Activated CD4-positive, alpha-beta T cell treated with anti-CD3 and anti-CD28 coated beads, Interleukin-2, amount 50 U/mL, for 48 hours (primary cell): ENCODE data around the gene CPB2.

ENCODE experiments used
- DNase-seq, 2 experiments: peaks; one replicate each; pipeline ENCODE4 v3.0.0-alpha.2; 2020

The CPB2 gene

DNA sequence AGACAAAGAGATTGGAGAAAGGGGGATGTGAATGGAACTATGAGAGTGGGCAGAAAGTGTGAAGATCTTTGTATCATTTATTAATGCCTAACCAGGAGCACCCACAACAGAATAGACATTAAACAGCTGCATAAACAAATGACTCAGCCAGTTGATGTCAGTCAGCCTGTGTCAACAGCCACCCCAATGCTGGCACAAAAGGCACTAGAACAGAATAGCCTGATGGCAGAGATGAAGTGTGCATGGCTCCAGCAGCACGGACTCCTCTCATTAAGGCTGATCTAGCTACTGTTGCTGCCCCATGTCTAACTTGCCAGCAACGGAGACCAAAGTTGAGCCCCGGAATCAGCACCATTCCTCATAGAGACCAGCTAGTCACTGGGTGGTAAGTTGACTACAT, 7.8 kb downstream of the CPB2 start:
- no peak for DNase-seq

DNA sequence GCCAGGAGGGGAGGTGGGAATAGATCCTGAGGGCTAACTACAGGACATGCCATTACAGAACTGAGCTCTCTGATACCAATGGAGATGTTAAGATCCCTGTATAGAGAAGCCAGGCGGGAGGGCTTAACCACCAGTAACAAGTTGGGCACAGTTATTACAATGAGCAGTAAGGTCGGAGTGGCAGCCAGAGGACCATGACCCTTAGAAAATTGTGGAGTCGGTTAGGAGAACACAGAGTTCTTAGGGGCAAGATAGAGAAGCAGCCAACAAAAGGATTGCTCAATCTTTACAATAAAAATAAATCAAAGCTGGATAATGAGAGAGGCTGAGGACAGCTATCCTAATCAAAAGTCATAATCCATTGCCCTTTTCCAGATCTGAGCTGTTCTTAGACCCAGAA, 10.4 kb downstream of the CPB2 start:
- no peak for DNase-seq

DNA sequence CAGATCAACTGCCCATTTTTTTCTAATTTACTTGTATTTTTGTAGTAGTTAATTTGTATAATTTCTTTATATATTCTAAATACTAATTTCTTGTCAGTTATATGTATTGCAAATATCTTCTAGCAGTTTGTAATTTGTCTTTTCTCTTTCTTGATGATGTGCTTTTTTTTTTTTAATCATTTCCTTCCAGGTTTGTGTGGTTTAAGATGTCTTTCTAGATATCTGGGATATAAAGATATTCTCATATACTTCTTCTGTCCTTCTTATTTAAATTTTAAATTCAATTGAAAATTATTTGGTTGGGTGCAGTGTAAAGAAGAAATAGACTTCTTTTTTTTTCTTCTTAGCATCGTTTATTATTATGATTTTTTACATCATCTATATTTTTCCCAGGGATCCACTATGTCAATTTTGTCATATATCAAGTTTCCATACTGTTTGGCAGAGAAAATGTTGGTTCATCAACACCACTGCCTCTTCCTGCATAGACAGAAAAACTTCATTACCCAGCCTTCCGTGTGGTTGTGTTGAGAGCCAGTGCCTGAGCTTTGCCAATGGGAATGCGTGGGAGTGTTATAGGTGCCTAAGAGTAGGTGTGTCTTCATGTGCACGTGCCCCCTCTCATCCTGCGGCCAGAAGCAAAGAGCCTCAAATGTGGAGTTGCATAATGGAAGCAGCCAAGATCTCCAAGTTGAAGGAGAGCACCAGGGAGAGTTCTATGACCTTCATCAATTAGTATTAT, 15.8 kb downstream of the CPB2 start:
- DNase-seq: no peak

DNA sequence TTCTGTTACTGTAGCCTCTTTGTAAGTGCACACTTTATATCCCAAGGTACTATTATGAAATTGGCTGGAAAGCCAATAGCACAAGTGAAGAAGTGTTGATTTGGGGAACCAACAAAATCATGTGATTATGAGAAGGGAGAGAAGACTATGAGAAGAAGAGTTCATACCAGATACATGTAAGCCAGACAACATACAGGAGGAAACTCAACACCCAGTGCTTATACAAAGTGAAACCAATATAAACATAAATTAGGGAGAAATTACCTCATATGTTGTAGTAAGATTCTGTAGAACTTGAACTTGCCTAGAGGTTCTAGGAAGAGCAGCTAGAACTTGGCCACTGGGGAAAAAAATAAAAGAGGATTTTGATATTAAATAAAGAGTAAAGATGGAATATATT, 17.4 kb downstream of the CPB2 start:
- DNase-seq: no peak

DNA sequence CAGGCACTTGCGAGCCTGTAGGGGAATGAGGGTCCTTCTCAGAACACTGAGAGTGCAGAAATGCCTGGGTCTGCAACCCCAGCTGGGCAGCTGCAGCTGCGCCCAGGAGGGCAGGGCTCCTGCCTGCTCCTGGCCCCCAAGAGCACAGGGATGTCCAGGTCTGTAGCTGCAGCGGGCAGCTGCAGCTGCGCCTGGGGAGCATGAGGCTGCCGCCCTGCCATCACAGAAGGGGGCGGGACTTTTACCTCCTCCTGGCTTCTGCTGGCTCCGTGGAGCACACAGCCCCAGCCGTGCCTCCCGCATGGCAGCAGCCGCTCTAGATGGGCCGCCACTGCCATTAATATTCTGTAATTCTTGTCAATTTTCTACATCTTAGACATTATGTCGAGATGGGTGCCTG, 17.8 kb downstream of the CPB2 start:
- DNase-seq: no peak

DNA sequence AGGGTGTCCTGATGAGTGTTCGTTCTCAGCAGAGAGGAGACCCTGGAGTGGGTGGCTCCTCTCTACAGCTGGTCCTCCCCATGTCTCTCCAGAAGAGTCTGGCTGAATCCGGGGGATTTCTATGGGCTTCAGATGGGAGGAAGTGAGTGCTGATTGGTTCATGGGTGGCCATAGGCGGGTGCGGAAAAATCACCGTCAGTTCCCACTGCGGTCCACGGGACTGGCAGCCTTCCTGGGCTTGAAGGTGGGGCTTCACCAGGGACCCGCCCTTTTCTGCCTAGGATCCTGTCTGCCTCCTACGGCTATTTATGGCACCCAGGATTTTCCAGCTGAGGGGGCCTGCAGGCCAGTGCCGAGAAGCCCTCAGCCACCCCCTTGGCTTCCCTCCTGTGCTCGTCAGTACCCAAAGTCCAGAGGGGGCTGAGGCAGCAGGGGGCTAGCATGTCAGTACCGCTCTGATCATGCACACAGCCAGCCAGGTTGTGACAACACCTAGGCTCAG, 18.4 kb downstream of the CPB2 start:
- no peak for DNase-seq

DNA sequence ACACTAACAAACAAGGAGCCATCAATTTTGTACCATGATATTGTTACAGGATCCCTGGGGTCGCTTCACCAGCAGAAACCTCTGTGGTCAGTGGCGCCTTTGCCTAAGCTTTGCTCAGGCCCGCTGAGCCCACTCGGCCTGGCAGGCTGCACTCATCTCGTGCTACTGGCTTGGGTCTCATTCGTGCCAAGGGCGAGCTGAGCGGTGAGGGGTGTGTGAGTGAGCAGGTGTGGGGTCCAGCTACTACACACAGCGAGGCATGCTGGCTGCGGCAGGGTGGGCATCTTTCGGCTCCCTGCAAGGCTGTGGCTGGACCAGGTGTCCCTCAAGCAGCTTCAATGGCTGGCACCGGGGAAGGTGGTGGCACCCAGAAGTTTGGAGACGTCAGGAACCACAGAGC, 19.1 kb downstream of the CPB2 start:
- no peak for DNase-seq

DNA sequence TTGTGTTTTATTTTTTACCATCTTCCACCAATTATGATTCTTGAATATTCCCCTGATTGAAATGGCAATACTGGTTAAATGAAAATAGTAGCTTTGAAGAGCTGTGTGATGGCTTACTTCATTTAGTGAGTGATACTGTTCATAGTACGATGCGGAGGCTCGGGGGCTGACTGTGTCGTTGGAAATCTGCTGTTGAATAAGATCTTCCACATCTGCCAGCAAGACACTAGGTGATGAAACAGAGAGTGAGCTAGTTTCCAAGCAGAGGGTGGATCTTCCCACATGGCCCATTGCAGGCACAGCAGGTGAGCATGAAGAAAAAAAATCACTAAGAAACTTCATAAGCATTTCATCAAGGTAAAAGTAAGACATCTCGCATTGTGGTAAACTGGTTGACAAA, 22.5 kb downstream of the CPB2 start:
- no peak for DNase-seq

DNA sequence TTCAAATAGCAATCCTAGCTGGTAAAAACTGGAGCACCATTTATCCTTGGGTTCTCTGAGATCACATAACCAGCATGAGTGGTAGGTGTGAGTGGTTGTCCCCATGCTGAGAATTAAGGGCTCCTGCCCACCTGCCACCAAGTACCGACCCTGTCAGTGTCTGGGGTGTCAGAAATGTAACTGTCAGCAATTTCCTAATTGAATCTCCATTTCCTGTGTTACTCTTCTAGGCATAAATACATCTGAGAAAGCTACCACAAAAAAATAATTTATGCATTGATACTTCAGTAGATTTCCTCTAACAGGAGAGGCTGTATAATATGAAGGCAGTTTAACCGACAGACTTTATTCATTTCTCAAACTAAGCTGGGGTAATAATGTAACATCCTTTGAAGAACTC, 25.1 kb downstream of the CPB2 start:
- DNase-seq: no peak

DNA sequence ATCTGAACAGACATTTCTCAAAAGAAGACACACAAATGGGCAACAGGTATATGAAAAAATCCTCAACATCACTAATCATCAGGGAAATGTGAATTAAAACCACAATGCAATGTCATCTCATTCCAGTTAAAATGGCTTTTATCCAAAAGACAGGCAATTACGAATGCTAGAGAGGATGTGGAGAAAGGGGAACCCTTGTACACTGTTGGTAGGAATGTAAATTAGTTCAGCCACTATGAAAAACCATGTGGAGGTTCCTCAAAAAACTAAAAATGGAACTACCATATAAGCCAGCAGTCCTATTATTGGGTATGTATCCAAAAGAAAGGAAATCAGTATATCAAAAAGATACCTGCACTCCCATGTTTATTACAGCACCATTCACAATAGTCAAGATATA, 27.6 kb downstream of the CPB2 start:
- no peak for DNase-seq

DNA sequence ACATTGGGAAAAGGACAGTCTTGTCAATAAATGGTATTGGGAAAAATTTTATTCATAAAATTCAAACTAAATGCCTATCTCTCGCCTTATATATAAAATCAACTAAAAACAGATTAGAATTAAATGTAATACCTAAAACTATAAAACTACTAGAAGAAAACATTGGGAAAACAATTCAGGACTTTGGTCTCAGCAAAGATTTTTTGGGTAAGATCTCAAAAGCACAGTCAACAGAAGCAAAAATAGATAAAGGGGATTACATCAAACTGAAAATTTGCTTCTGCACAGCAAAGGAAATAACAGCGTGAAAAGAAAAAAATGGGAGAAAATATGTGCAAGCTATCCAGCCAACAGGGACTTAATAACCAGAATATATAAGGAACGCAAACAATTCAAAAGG, 28.0 kb downstream of the CPB2 start:
- DNase-seq: no peak

DNA sequence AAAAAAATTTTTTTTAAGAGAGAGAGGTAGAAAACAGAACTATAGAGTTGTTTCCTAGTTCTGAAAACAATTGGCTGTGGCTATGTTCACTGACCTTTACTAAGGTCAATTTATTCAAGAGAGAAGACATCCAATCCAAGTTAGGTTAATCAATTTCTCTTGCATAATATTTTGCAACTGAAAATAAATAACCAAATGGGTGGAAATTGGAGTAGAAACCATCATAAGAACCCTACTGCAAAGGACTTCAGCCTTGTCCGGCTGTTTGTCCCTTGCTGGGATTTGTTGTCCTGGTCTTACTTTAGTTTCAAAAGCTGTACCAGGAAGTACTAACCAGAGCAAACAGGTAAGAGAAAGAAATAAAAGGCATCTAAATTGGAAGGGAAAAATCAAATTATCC, 29.0 kb downstream of the CPB2 start:
- no peak for DNase-seq

DNA sequence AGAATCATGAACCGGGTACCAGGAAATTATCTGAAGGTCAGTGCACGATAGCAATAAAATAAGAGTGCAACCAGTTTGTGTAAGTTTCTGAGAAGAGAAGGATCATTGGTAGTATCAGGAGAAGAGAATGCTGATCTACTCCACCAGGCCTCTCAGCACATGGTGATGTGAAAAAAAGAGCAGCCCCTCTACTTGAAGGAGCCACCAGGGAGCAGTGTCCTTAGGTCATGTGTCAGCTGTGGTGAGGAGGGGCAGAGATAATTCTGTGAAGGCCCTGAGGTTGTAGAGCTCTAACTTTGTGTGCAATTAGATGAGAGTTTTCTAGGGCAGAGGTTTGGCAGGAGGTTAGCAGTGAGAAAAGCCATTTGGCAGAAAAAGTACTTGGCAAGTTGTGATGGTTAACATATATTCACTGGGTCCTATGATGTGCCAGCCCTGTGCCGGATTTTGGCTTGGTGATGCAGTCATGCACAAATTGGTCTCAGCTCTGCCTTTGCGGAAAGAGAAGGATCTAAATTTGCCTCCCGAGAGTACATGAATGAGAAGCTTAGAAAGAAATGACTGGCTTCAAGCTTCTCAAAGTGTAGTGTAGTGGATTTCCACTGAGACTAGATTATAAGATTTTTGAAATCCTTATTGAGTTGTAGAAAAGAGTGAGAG, 33.1 kb downstream of the CPB2 start:
- DNase-seq: no peak

DNA sequence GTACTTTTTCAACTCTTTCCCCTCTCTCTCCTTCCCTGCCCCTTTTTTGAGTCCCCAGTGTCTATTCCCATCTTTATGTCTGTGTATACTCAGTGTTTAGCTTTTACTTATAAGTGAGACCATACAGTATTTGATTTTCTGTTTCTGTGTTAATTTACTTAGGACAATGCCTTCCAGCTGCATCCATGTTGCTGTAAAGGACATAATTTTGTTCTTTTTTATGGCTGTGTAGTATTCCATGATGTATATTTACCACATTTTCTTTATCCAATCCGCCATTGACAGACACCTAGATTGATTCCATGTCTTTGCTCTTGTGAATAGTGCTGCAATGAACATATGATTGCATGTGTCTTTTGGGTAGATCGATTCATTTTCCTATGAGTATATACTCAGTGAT, 41.5 kb downstream of the CPB2 start:
- DNase-seq: no peak

DNA sequence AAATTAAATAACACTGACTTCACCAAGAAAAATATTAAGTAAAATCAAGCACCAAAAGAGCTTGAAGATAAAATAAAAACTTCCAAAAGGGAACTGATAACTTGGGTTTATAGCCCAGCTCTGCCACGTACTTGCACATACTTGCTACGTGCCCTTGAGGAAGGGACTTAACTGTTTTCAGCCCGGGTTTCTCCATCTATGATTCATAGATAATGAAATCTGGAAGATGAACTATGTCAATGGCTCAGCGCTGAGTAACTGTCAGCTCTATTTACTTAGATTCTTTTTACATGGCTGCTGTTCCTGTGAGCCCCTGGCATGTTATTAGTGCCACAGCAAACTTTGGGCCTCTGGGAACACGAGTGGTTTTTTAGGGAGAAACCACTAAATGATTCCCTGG, 42.6 kb downstream of the CPB2 start:
- no peak for DNase-seq

DNA sequence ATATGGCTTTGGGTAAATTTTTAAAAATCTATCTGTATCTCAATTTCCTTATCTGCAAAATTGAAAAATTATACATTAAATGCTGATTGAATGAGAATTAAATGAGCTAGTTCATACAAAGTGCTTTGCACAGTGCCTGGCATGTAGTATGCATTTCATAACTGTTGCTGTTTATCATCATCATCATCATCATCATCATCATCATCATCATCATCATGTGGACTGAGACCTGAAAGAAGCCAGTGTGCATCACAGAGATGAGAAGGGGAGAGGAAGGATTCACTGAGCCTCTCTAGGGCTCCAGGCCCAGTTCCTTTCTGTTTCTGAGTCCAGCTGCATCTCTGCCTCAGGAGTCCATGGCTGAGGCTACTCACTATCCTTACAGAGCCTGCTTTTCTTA, 45.4 kb downstream of the CPB2 start:
- DNase-seq: no peak

DNA sequence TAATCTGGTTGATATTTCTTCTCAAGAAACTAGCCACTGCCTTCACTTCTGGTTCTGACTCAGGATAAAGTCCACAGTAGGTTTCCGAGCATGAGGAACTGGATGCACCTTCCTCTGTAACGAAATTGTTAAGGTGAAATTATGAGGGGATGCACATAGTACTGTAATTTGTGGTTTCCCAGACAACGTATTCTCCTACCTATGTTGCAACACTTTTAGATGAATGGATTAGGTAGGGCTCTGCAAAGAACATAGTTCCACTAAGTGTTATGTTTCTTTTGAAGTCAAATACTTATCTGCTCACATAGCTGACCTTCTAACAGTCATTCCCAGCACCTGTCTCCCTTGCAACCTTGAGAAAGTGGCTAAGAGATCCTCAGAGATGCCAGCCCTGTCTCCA, 46.6 kb downstream of the CPB2 start:
- DNase-seq: no peak

DNA sequence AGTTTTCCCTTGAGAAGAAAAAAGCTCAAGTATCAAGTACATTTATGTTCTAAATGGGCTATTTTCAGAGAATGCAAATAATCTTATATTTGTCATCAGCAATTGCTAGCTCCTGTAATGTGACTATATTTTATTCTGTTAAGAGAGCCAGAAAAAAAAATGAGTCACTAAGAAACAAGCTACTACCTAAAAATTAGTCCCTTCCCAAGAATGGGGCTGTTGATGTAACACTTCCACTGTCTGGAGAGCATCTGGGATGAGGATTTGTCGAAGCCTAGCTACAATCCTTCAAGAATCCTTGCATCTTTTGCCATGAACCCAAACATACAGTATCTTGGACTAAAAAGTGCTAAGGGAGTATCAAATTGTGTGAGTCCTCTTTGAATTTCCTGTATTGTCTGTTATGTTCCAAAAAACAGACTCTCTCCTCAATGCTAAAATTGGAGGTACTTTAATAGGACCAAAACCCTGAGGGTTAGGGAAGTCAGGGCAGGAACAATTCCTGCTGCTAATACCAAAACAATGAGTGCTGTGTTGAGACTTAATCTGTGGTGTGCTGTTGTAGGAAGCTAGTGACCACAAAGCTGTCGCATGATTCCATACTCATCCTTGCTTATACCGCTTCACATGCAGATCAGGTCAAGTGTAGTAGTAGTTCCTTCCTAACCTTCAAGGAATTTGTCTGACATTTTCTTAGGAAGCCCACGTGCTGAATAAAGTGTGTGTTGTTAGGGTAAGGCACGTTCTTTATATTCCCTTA, 47.4 kb downstream of the CPB2 start:
- no peak for DNase-seq

DNA sequence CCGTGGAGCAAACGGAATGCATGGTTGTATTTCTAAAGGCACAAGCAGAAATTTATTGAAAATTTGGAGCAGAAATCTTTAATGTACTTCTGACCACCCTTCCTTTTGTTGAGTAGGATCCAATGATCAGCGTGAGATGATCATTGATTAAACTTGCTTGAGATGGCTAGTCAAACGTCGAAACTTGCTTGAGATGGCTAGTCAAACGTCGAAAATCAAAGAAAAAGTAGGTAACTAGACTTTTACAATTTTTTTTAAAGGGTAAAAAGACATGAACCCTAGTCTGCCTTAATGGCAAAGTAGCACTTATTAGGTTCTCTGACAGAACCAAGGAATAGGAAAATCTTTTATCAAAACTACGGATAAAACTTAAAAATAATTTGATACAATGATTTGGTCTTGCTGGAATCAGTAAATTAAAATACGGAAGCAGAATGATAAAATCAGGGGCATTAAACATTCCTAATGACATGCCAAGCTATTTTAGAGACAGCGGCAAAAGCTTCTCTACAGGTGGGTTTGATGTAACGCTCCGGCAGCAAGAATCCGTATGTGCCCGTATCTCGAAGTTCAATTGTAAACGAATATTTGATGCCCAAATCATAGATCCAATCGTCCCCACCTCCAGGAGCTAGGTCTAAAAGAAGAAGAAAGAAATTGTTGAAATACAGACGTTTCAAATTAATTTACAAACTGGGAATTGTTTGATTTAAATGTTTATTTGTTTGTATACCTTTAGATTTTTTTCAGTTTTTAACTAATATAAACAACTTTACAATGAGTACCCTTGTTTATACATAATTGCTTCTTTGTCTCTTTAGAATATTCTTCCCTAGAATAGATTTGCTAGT, 51.4 kb downstream of the CPB2 start:
- DNase-seq: no peak

DNA sequence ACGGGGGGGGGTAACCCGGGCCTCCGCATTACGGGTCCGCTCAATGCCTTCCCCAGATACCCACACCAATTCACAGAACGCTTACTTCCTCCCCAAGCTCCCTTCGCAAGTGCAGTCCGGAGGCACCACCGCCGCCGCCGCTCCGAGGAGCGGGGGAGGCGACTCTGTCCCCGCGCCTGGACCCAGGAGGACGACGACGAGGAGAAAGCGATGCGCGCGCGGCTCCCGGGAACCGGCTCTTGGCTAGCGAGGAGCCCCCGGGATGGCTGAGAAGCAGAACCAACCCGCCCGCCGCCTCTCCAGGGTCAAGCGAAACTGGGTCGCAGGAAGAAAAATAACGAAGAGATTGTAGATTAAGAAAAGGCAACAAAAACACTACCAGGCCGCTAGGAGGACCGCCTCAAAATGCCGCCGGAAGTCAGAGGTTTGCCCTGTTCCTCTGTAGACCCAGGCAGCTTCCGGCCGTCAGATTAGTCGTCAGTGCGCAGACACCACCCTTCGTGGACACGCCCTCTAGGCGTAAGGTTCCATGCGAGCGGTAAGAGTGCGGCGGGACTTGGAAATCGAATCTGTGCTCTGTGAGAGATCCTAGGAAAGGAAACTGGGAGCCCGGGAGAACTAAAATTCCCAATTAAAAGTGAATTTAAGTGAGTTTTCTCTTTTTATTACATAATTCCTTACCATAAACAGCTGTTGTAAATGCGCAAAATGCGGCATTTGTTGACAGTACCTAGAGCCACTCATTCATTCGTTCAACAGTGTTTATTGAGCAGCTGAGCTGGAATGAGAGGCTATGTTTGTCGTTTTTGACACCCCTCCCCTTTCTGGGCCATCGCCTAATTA, 52.3 kb downstream of the CPB2 start, which contains the start of gene ZC3H13:
Gene ZC3H13 (minus strand): TSS at position 428 of the 843 bp plus-strand sequence. CDS start 7,239 bp downstream, outside the sequence.
- peak; percentile 90 to 92 for DNase-seq

DNA sequence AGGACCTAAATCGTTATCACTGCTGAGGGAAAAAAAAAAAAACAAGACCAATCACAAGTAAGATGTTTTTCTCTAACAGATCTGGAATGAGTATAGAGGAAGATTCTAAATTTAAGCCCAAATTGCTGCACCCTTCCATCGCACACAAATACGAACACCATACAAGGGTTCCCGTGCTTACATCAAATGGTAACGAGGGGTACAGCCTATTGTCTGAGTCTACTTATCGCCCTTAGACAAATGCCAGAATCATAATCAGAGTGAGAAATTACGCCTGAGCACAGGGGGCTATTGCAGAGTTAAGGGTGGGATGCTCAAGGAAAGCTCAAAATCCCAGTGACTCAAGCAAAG, 52.9 kb downstream of the CPB2 start:
- DNase-seq: no peak

DNA sequence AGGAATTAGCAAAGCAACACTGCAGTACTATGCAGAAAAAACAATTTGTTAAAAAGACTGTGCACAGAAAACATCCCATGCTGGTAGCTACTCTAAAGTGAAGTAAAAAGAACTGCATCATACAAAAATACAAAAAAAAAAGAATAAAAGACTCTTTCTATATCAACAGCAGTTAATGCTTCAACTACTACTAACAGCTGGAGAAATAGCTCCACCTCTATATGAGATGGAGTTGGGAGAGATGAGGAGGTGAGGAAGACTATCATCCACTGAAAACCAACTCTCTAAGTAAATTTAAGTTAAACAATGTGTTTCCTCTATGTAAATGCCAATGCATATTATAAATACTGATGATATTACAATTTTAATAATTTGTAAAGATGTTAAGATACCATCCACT, 54.1 kb downstream of the CPB2 start:
- no peak for DNase-seq
